GM11168 (cell line): ENCODE measurements around the gene LCT.
"Not testable (repeated sequence)": the region's sequence is repeated elsewhere in the genome, so short reads cannot be mapped to it uniquely, and the experiment has no call there.

Experiments
- in situ Hi-C: fragments of 300-500 bp; cut with MboI; formaldehyde crosslinking; loops from one replicate; pipeline ENCODE4 v1.12.0; 2022; ENCODE audit warnings: low sequenced_read_pairs; ENCODE audit not compliant: unreplicated experiment

LCT gene

DNA sequence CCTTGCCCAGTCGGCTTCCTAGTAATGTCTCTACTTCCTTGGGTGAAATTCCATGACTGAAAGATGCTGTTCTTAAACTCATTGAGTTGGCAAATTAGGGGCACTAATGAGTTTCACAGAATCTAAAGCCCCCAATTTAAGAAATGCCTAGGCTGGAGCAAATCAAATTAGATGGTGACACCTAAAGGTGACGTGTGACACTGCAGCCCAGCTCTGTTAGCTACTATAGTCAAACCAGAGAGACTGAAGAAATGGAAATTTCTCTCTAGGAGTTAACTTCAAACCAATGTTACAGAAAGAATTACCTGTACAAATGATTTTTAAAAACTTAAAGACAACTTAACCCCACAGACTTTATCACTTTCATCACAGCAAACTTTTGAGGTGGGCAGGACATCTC is 37.2 kb downstream of the LCT start:
- in situ Hi-C loops = no loop called here

- in situ Hi-C loops = no loop called here
Measured at GRCh38 chr2:135798762-135799161, 38.2 kb downstream of the LCT start.

DNA sequence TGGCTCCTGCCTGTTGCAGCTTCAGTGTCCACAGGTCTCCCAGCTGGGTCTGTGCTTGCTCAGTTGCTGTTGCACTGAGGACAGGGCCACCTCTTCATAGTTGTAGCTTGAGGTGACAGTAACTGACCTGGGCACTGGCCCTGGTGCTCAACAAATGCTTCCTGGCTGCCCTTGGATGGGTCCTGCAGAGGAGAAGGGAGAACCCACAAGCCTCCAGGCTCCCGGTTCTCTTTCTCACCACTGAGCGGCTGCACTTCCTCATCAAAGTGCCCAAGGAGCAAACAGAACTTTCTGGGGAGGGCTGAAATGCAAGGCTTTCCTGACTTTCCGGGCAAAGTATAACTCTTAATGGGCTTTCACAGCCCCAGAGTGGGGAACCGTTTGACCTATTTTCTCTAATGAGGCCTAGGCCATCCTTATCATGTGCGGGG is 38.7 kb downstream of the LCT start:
- in situ Hi-C loops = no loop called here

DNA sequence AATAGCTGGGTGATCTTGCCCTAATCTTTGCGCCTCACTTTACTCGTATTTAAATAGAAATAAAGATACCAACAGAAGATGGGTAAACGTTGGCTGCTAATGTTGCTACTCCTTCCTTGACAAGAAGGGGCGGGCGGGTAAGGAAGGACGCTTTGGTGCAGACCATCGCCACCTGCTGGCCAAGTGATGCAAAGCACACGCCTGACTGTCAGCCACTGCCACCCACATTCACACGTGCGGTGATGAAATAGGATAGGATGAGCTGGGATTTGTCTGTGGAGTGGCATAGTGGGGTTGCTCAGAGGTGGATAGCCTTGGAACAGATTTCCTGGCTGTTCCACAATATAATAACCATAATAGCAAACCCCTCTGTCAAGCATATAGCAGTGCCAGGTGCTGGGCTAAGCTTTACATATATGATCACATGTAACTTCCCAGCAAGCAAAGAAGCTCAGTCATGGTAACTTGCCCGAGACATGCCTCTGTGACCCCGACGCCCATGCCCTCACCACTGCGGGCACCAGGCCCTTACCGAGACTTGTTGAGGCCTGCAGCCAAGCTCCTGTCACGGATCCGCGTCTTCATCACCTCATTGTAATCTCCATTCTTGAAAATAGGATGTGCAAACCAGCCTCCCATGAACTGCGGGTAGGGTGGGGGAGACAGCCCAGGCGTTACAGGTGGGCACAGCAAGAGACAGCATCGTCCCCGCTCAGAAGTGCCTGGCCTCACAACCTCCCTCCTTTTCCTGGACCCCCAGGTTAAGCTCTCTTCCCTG is 39.3 kb downstream of the LCT start:
- in situ Hi-C loops = no loop called here

DNA sequence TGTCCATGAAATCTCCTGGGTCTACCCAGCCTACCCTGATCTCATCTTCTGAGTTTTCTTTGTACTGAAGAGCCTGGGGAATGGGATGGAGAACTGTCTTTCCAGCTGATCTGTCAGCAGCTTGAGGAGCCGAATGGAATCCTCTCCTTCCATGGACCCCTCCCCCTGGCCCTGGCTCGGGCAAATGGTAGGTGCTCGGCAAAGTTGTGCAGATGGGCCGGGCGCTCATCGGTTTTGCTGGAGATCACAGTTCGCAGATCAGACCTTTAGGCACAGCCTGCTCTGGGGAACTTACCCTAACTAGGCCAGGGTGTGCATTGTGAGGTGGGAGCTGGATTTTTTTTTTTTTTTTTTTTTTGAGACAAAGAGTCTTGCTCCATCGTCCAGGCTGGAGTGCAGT is 40.4 kb downstream of the LCT start:
- in situ Hi-C loops = no loop called here

GRCh38 chr2:135795641-135796040 is 41.3 kb downstream of the LCT start:
- in situ Hi-C loops = not testable (repeated sequence)

DNA sequence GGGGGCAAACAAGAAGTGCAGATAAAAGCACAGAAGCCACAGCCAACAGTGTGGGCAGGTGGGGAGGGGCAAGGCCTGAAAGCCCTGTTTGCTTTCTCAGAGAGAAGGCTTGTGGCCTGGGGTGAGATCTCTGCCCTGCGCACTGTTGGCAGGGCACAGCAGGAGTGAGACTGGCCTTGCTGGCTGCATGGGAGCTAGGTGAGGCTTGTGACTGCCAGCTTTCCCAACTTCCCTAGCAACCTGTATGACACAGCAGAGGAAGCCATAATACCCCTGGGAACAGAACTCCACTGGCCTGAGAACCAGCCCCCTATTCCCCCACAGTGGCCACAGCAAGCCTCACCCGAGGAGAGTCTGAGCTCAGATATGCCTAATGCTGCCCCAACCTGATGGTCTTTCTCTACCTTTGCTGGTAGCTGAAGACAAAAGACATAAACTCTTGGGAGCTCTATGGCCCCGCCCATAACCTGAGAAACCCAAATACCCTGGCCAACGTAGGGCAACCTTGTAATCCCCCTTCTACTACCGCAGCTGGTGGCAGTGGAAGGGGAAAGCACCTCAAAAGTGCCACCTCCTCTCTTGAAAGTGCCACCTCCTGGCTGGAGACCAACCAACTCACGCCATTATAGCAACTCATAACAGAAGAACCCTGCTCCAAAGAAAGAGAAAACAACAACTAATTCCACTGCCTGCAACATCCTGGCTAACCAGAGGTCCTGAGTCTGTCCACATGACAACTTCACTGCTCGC is 44.4 kb downstream of the LCT start:
- in situ Hi-C loops = no loop called here

- in situ Hi-C loops = no loop called here
Measured at GRCh38 chr2:135791418-135792190, 45.4 kb downstream of the LCT start.

GRCh38 chr2:135790423-135790822 is 46.6 kb downstream of the LCT start:
- in situ Hi-C loops = no loop called here

GRCh38 chr2:135786823-135787222 is 50.2 kb downstream of the LCT start:
- in situ Hi-C loops = no loop called here

- in situ Hi-C loops = no loop called here
Measured at GRCh38 chr2:135785032-135785431, 52.0 kb downstream of the LCT start.

GRCh38 chr2:135783439-135783838 is 53.5 kb downstream of the LCT start:
- in situ Hi-C loops = no loop called here

GRCh38 chr2:135782231-135782630 is 54.8 kb downstream of the LCT start:
- in situ Hi-C loops = no loop called here

- in situ Hi-C loops = no loop called here
Measured at GRCh38 chr2:135776367-135776766, 60.6 kb downstream of the LCT start.

- in situ Hi-C loops = no loop called here
Measured at GRCh38 chr2:135775420-135775819, 61.6 kb downstream of the LCT start.

DNA sequence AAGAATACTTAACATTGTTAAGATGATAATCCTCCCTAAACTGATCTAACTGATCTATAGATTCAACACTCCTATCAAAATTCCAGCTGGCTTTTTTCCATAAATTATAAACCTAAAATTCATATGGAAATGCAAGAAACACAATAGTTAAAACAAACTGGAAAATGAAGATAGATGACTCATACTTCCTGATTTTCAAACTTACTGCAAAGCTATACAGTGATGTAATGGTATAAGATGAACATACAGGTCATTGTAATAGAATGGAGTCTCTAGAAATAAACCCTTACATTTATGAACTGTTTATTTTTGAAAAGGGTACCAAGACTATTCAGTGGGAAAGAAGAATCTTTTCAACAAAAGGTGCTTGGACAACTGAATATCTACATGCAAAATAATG is 63.1 kb downstream of the LCT start:
- in situ Hi-C loops = no loop called here

GRCh38 chr2:135773319-135773718 is 63.7 kb downstream of the LCT start:
- in situ Hi-C loops = no loop called here

DNA sequence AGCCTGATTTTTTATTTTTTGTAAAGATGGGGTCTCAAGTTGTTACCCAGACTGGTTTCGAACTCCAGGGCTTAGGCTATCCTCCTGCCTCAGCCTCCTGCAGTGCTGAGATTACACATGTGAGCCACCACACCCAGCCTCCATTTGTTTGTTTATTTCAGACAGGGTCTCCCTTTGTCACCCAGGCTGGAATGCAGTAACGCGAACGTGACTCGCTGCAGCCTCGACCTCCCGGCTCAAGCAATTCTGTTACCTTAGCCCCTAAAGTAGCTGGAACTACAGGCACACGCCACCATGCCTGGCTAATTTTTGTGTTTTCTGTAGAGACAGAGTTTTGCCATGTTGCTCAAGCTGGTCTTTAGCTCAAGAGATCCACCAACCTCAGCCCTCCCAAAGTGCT is 68.1 kb downstream of the LCT start:
- in situ Hi-C loops = no loop called here

DNA sequence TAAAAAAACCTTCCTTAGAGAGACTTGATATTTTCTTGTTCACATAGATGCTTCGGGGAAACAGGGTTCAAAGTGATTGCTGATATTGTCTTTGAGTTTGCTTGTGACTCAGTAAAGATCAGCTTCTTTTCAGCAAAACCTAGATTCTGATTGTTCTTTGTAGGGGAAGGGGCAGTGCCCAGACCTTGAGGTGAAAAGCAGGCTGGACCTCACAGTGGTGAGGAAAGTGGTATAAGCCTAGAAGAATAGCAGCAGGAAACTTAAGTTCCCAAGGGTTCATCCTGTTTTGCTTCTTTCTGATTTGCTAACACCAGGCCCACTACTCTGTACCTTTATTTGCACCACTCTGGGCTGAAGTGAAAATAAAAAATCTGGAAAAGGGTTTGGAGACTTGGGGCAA is 74.5 kb downstream of the LCT start:
- in situ Hi-C loops = no loop called here

DNA sequence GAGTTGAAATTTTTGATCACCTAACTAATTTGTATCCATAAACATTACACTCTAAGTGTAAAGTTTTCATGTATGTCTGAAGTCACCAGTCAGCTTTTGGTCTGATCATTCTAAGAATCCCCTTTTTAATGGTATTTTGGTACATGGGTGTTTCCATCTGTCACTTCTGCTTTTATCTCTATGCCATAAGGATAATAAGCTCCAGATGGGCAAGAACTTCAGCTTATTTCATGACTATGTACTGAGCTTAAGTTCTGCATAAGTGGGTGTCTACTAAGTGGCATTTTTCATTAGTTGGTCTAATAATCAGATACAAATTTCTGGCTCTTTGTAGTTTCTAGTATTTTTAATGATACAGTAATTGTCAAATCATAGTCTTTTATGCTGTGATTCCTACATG is 75.0 kb downstream of the LCT start:
- in situ Hi-C loops = no loop called here

GRCh38 chr2:135756692-135757091 is 80.3 kb downstream of the LCT start:
- in situ Hi-C loops = no loop called here
